Astrocyte of the hippocampus (primary cell): Measurements from ENCODE around the gene ZNF462.

ENCODE experiments used
- DNase-seq: peaks from one replicate; pipeline ENCODE4 v3.0.0; 2011; ENCODE audit warnings: low read depth, low spot score

Gene ZNF462

GRCh38 chr9:107054146-107054545 is 191.2 kb downstream of the ZNF462 start:
- no peak for DNase-seq

DNA sequence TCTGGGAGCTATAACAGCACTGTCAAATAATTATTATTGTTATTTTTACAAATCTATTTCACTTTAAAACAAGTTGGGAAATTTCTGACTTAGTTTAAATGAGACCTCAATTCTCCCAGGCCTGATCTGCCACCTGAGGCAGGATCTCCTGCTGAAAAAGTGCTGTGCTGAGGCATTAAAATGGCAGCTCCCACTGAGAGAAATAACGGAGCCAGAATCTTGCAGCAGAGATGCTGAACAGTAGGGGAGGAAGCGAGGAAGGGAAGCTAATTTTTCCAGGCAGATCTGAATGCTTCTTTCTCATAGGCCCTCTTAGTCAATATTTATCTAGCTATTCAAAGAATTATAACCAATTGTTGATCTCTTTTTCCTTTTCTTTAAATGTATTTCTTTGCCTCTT is 196.3 kb downstream of the ZNF462 start:
- no peak for DNase-seq

GRCh38 chr9:107060062-107060461 is 197.1 kb downstream of the ZNF462 start:
- no peak for DNase-seq
